Heart left ventricle (tissue), 16 donors: Measurements from ENCODE around the gene RANBP17. TPM values are rescaled to one million over a fixed set of nuclear protein-coding genes. Genes with fewer than 3 reads are reported as not detected.
A peak's percentile ranks its signal among the peaks of the same experiment; 100 is the strongest.

Experiments
- ATAC-seq, 4 donors: fragments of 200-7000 bp; cut with Tn5 transposase; one replicate each; pipeline ENCODE4 v1.9.1; 2020 to 2022; ENCODE audit warnings: moderate library complexity in 4 of 4, mild to moderate bottlenecking in 3 of 4, moderate number of reproducible peaks in 1 of 4
- DNase-seq, 5 donors: peaks; one replicate each; pipeline ENCODE4 v3.0.0-alpha.2; 2020
- H3K27ac ChIP-seq, 12 donors: fragments of 200-600 bp; sonication (generic) in 4 of 12; one replicate each; pipeline versions ENCODE4 v1.5.0 to v1.8.0; 2016 to 2022; ENCODE audit warnings: mild to moderate bottlenecking in 2 of 12
- H3K27me3 ChIP-seq, 9 donors: fragments of 200-600 bp; sonication (generic) in 2 of 9; one replicate each; pipeline versions ENCODE4 v1.5.1 to v1.8.0; 2016 to 2022; ENCODE audit warnings: mild to moderate bottlenecking in 3 of 9
- H3K36me3 ChIP-seq, 9 donors: fragments of 200-600 bp; sonication (generic) in 2 of 9; one replicate each; pipeline versions ENCODE4 v1.5.0 to v1.8.0; 2018 to 2022; ENCODE audit warnings: mild to moderate bottlenecking in 2 of 9
- H3K4me1 ChIP-seq, 12 donors: fragments of 200-600 bp; sonication (generic) in 4 of 12; one replicate each; pipeline versions ENCODE4 v1.5.0 to v1.8.0; 2016 to 2022; ENCODE audit warnings: mild to moderate bottlenecking in 3 of 12
- H3K4me3 ChIP-seq, 12 donors: fragments of 200-600 bp; sonication (generic) in 4 of 12; one replicate each; pipeline versions ENCODE4 v1.5.0 to v1.8.0; 2017 to 2022; ENCODE audit warnings: mild to moderate bottlenecking in 9 of 12, moderate library complexity in 4 of 12
- H3K9me3 ChIP-seq, 12 donors: fragments of 200-600 bp; sonication (generic) in 4 of 12; one replicate each; pipeline versions ENCODE4 v1.5.0 to v1.8.0; 2016 to 2022; ENCODE audit warnings: mild to moderate bottlenecking in 1 of 12
- POLR2A ChIP-seq, 2 donors: fragments of 450-650 bp; IDR thresholded peaks; one replicate each; pipeline ENCODE4 v1.6.1; 2017; ENCODE audit warnings: antibody characterized with exemption in 2 of 2, mild to moderate bottlenecking in 2 of 2, moderate library complexity in 2 of 2
- WGBS, 4 donors: extraction: QIAGEN DNeasy Blood & Tissue Kit in 2 of 4; methylation state at CpG; one replicate each; pipeline versions ENCODE4 v1.1.5 to v1.1.7; 2013 to 2018; 5-methylcytosine and 5-hydroxymethylcytosine counted together
- intact Hi-C, 10 donors: fragments of 100-400 bp; cut with DNase I; formaldehyde crosslinking; loops; one replicate each; pipeline versions ENCODE4 v1.11.1 to v1.14.2; 2022
- polyA plus RNA-seq, 2 donors: library from polyadenylated mRNA; stranded (reverse); fragments of 200-250 nt; gene quantifications; one replicate each; pipeline ENCODE4 v1.2.3, GENCODE V29; 2013
- total RNA-seq, 9 donors: library from RNA; depleted of rRNA in 2 of 9; stranded (reverse); fragments of >200 nt in 2 of 9; fragmentation: NEBNext Ultra II Directional in 3 of 9; extraction: Animal tissue kit (Norgen Biotek cat#: 25700) in 3 of 9; gene quantifications; one replicate each; pipeline versions ENCODE4 v1.1.0 to v1.2.4, GENCODE V29; 2016 to 2023
- TF ChIP-seq, protein P1 (sequence below), 12 donors: fragments of 200-600 bp; sonication (generic) in 4 of 12; IDR thresholded peaks; one replicate each; pipeline versions ENCODE4 v1.5.0 to v1.8.0; 2018 to 2022; ENCODE audit warnings: antibody characterized with exemption in 12 of 12, mild to moderate bottlenecking in 5 of 12
- donor health status: ischemic (EF 13 %, LVEDD 7.1; RV severe dilation, severe dysfunction).
- donor health status: healthy with polysubstance abuse.
- donor health status: DM: no; HTN: yes; CAD: no.
- donor health status: DM: no; HTN: no; CAD: no.
- donor health status: ischemic (EF 25% LVEDD 6.9; RV normal size, moderate dysfunction).
- donor health status: ischemic (EF 25% LVEDD 5.7; RV mildly dilated, moderate dysfunction).
- donor health status: healthy.
- donor health status: DM: yes; HTN: yes; CAD: no.
- donor health status: ischemic (EF 35%, LVEDD 5.7; RV mildly dilated, moderate dysfunction).
- donor health status: nonischemic (EF 11% LVEDD 7.7; RV severe dilation, severe dysfunction).
- donor health status: DM: yes; HTN: yes; CAD: no.
- donor health status: PGD.
- donor health status: ischemic (EF 29% LVEDD 5.4; RV normal size, mild dysfunction).
- donor health status: nonischemic (EF 23%, LVEDD 6.1; RV moderate dilation, normal function).

RANBP17 gene
- total and polyA plus RNA-seq, 11 donors: 0.65 to 11.5 (median 3.7) TPM

DNA sequence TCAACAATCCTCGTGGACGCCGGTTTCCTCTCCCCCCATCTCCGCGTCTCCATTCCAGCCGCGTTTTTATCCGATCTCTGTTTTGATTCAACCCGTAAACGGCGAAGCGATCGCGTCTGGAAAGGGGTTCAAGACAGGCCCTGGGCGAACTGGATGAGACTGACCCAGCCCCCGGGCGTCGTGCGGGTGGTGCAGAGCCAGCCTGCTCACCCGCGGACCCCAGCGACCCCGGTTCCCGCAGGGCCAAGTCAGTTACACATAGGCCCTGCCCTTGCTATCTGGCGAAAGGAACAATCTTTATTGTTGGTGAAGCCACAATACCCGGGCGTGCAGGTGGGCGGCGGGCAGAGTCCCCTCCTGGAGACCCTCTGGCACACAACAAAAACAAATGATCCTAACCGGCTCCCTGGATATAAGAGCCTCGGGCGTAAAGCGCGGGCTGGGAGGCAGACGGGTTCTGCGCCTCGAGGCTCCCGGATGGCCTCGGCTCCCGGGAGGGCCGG is 449.1 kb downstream of the RANBP17 start:
- Histone ChIP-seq H3K4me1 (peaks cover 0 to 66% (median 42%) of the 10 kb centered on the region in 12 donors), H3K9me3 (no peaks in the 10 kb centered on the region), H3K27ac (no peak overlapping the region), H3K27me3 (peaks cover 81 to 100% (median 98%) of the 10 kb centered on the region in 9 donors), H3K4me3 (peak overlapping the region in 4 of 12 donors; percentile 2 to 44 (median 38)), H3K36me3 (no peaks in the 10 kb centered on the region)
- 2% methylated on average over 38 to 41 of the region's 41 CpGs for WGBS, 4 donors
- TF ChIP-seq, protein P1, sequence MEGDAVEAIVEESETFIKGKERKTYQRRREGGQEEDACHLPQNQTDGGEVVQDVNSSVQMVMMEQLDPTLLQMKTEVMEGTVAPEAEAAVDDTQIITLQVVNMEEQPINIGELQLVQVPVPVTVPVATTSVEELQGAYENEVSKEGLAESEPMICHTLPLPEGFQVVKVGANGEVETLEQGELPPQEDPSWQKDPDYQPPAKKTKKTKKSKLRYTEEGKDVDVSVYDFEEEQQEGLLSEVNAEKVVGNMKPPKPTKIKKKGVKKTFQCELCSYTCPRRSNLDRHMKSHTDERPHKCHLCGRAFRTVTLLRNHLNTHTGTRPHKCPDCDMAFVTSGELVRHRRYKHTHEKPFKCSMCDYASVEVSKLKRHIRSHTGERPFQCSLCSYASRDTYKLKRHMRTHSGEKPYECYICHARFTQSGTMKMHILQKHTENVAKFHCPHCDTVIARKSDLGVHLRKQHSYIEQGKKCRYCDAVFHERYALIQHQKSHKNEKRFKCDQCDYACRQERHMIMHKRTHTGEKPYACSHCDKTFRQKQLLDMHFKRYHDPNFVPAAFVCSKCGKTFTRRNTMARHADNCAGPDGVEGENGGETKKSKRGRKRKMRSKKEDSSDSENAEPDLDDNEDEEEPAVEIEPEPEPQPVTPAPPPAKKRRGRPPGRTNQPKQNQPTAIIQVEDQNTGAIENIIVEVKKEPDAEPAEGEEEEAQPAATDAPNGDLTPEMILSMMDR (IDR thresholded peaks at IDR 0.05): no peak
- no peak for DNase-seq
- intact Hi-C loops: no loop called here
- no peak for ATAC-seq

DNA sequence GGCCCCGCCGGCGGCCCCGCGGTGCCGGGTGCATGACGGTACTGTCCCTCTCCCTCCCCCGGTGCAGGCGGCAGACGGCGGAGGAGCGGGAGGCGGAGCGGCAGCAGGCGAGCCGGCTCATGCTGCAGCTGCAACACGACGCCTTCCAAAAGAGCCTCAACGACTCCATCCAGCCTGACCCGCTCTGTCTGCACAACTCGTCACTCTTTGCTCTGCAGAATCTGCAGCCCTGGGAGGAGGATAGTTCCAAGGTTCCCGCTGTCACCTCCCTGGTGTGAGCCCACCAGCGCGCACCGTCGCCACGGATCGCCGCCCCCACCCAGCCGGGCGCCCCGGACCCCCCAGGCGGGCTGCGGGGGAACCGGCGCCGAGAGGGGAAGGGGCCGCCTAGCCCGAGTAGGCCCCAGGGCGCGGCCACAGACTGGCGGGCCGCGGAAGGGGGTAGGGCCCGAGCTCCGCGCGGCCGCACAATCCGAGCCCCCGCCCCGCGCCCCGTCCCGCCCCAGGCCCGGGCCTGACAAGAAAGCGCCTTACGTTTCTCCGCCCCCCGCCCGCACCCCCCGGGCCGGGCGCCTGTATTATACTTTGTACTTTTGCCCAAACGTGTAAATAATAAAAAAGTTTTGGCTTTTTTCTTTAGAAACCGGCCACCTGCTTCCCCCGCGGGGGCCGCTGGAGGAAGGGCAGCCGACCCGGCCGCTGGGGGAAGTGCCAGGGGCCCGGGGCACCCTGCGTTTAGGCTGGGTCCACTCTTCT is 449.7 kb downstream of the RANBP17 start:
- H3K9me3 ChIP-seq: no peaks in the 10 kb centered on the region

DNA sequence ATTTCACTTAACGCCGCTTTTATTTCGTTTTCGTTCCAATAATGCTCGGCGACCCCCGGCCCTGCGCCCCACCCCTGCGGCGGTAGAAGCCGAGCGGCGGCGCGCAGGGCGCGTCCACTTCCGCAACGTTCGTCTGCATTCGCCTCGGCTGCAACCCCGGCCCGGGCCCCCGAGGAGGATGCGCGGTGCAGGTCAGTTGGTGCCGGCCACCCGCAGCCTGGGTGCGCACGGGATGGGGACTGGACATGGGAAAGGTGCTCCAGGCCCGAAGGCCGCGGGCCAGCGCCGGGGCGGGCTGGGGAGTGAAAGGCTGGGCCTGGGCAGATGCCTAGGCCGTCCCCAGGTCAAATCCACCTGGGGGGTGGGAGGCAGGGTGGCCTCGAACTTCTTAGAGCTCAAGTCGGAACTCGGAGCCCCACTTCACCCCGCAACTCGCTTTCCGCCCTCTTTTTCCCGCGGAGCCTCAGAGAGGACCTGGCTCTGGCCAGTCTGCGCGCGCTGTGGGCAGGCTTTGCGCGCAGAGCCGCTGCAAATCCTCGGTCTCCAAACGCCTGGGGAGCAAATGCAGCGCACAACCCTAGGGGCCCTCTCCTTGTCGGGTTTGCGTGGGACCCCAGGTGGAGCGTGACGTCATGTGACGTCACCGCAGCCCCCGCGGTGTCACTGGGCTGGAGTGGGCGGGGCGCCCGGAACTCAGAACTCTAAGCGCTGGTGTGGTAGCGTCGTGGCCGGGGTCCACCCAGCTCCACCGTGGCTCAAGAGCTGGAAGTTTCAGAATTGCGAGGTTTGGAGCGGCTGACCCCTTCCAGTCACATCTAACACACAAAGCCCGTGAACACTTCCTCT is 450.5 kb downstream of the RANBP17 start:
- ATAC-seq: no peak
- peaks cover 0 to 81% (median 51%) of the 10 kb centered on the region in 12 donors for H3K4me1 ChIP-seq
- peaks cover 76 to 100% (median 98%) of the 10 kb centered on the region in 9 donors for H3K27me3 ChIP-seq
- H3K36me3 ChIP-seq: no peaks in the 10 kb centered on the region
- H3K4me3 ChIP-seq: peak overlapping the region; percentile 9 to 44 (median 28)
- no peak overlapping the region for H3K27ac ChIP-seq
- H3K9me3 ChIP-seq: no peaks in the 10 kb centered on the region
- intact Hi-C loops: no loop called here
- 2 to 6% (median 4%) methylated on average over 51 to 74 of the region's 74 CpGs for WGBS, 4 donors
- no peak for DNase-seq
- no peak for TF ChIP-seq POLR2A (IDR thresholded peaks at IDR 0.05)
- TF ChIP-seq, protein P1 (IDR thresholded peaks at IDR 0.05): no peak

More for the DNA sequence above, 449.7 kb downstream of the RANBP17 start:
- peaks cover 0 to 73% (median 48%) of the 10 kb centered on the region in 12 donors for H3K4me1 ChIP-seq
- DNase-seq: no peak
- H3K27ac ChIP-seq: no peak overlapping the region
- intact Hi-C loops: no loop called here
- peak overlapping the region; percentile 9 to 44 (median 28) for H3K4me3 ChIP-seq
- ATAC-seq: peak in 2 of 4 donors; percentile 32
- 1 to 2% (median 1%) methylated on average over 19 to 74 of the region's 74 CpGs for WGBS, 4 donors
- no peaks in the 10 kb centered on the region for H3K36me3 ChIP-seq
- TF ChIP-seq POLR2A (IDR thresholded peaks at IDR 0.05): no peak
- TF ChIP-seq, protein P1 (IDR thresholded peaks at IDR 0.05): no peak
- H3K27me3 ChIP-seq: peaks cover 82 to 100% (median 98%) of the 10 kb centered on the region in 9 donors
